ENCODE measurements around the gene SEMA5B. TPM values are rescaled to one million over a fixed set of nuclear protein-coding genes. Genes with fewer than 3 reads are reported as not detected.

Gene SEMA5B
- total and polyA plus RNA-seq, 7 donors, result 0.08 to 1.1 (median 0.43) TPM

DNA sequence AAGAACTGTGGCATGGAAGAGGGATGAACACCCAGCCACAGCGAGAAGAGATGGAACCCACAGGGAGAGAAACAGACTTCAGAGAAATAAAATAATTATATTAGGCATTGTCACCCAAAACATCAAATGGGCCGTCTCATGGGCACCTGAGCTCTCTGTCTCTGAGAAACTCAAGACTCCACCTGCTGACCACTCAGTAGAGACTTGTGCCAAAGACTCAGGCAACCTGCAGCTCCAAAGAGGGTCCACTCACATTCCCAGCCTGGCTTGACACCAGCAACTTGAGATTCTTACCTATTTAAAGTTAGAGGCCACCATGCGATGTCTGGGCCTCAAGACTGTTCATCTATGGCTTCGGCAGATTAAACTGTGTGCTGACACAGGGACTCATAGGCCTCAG lies 12.0 kb downstream of the SEMA5B start:
- DNase-seq, result no peak
- H3K27ac ChIP-seq, result no peak overlapping the region
- no peaks in the 10 kb centered on the region for H3K36me3 ChIP-seq (ENCODE audit: insufficient read depth in 1 of 2, low read depth in 1 of 2)
- TF ChIP-seq, protein P1, sequence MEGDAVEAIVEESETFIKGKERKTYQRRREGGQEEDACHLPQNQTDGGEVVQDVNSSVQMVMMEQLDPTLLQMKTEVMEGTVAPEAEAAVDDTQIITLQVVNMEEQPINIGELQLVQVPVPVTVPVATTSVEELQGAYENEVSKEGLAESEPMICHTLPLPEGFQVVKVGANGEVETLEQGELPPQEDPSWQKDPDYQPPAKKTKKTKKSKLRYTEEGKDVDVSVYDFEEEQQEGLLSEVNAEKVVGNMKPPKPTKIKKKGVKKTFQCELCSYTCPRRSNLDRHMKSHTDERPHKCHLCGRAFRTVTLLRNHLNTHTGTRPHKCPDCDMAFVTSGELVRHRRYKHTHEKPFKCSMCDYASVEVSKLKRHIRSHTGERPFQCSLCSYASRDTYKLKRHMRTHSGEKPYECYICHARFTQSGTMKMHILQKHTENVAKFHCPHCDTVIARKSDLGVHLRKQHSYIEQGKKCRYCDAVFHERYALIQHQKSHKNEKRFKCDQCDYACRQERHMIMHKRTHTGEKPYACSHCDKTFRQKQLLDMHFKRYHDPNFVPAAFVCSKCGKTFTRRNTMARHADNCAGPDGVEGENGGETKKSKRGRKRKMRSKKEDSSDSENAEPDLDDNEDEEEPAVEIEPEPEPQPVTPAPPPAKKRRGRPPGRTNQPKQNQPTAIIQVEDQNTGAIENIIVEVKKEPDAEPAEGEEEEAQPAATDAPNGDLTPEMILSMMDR (IDR thresholded peaks at IDR 0.05), result no peak
- no peak for ATAC-seq
- intact Hi-C loops (cut with DNase I), result no loop called here
- no peaks in the 10 kb centered on the region for H3K4me1 ChIP-seq
- H3K27me3 ChIP-seq (ENCODE audit: insufficient read depth in 3 of 3, low read length in 2 of 3), result peaks cover 0 to 4% (median 1%) of the 10 kb centered on the region in 3 donors
- no peaks in the 10 kb centered on the region for H3K9me3 ChIP-seq
- 78 to 99% (median 91%) methylated on average over 4 of the region's 4 CpGs for WGBS, 3 donors
- no peak overlapping the region for H3K4me3 ChIP-seq

DNA sequence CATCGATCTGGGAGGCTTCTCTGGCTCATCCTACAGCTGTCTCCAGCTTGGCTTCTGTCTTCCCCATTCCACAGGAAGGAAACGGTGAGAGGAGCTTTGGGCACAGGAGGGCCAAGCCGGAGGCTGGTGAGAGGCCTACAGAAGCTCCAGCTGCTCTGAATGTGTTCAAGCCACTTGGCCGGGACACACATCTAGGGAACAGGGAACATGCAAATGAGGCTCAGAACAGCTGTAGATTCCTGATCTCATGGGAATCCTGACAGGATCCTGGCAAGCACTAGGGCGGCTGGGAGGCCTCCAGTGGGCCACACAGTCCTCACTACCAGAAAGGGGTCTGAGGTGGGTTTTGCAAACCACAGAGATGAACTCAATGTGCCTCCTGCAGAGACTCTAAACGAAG lies 13.7 kb downstream of the SEMA5B start:
- no peak overlapping the region for H3K4me3 ChIP-seq
- 32 to 37% (median 34%) methylated on average over 6 of the region's 6 CpGs for WGBS, 3 donors
- ATAC-seq, result no peak
- DNase-seq, result no peak
- H3K27ac ChIP-seq, result no peak overlapping the region
- intact Hi-C loops (cut with DNase I), result no loop called here
- no peaks in the 10 kb centered on the region for H3K4me1 ChIP-seq
- TF ChIP-seq, protein P1 (IDR thresholded peaks at IDR 0.05), result no peak
- H3K9me3 ChIP-seq, result no peaks in the 10 kb centered on the region
- H3K27me3 ChIP-seq (ENCODE audit: insufficient read depth in 3 of 3, low read length in 2 of 3), result peaks cover 0 to 3% (median 1%) of the 10 kb centered on the region in 3 donors
- H3K36me3 ChIP-seq (ENCODE audit: insufficient read depth in 1 of 2, low read depth in 1 of 2), result no peaks in the 10 kb centered on the region

DNA sequence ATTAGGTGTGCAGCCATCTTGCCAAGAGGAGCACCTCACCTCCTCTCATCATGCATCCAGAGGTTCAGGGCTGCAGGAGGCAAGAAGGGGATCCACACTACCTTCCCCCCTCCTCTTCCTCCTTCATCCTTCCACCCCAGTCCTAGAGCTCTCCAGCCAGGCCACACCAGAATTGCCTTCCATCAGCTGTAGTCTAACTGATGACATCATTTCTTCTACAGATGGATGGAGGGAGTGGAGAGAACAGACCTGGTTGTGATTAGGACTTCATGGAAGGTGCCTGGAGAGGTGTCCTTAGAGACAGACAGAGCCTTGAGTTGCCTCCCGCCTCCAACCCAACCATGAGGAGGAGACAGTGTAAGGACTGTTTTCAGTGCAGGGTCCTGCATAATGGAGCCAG lies 14.9 kb downstream of the SEMA5B start:
- no peaks in the 10 kb centered on the region for H3K4me1 ChIP-seq
- H3K36me3 ChIP-seq (ENCODE audit: insufficient read depth in 1 of 2, low read depth in 1 of 2), result no peaks in the 10 kb centered on the region
- DNase-seq (no peak), ATAC-seq (no peak)
- H3K9me3 ChIP-seq, result no peaks in the 10 kb centered on the region
- TF ChIP-seq, protein P1 (IDR thresholded peaks at IDR 0.05), result no peak
- no peak overlapping the region for H3K4me3 ChIP-seq
- WGBS, 3 donors, result 95 to 100% (median 100%) methylated on average over 1 of the region's 1 CpG
- H3K27me3 ChIP-seq (ENCODE audit: insufficient read depth in 3 of 3, low read length in 2 of 3), result no peaks in the 10 kb centered on the region
- H3K27ac ChIP-seq, result no peak overlapping the region
- intact Hi-C loops (cut with DNase I), result no loop called here

DNA sequence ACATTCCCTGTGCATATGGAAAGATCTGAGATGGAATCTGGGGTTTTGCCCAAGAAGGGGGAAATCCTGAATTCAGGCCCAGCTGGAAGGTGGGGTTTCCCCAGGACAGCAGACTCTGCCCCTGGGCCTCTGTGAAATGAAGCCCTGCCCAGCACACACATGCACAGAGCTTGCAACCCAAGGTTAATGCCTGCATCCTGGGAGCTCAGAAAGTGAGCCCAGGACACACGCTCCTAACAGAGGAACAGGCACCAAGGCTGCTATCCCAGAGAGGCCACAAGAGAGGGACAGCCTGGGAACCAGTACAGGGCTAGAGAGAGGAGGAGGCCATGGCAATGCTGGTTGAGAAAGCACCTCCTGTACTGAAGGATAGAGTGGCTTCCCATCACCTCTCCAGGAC lies 16.1 kb downstream of the SEMA5B start:
- Histone ChIP-seq H3K36me3 (ENCODE audit: insufficient read depth in 1 of 2, low read depth in 1 of 2) (no peaks in the 10 kb centered on the region), H3K4me1 (no peaks in the 10 kb centered on the region), H3K9me3 (no peaks in the 10 kb centered on the region), H3K27me3 (ENCODE audit: insufficient read depth in 3 of 3, low read length in 2 of 3) (no peaks in the 10 kb centered on the region), H3K4me3 (no peak overlapping the region), H3K27ac (no peak overlapping the region)
- TF ChIP-seq, protein P1 (IDR thresholded peaks at IDR 0.05), result no peak
- DNase-seq (no peak), ATAC-seq (no peak)
- intact Hi-C loops (cut with DNase I), result no loop called here
- 89 to 100% (median 100%) methylated on average over 1 of the region's 1 CpG for WGBS, 3 donors

- Histone ChIP-seq H3K27me3 (ENCODE audit: insufficient read depth in 3 of 3, low read length in 2 of 3) (no peaks in the 10 kb centered on the region), H3K4me3 (no peak overlapping the region), H3K4me1 (no peaks in the 10 kb centered on the region), H3K36me3 (ENCODE audit: insufficient read depth in 1 of 2, low read depth in 1 of 2) (no peaks in the 10 kb centered on the region), H3K27ac (no peak overlapping the region), H3K9me3 (no peaks in the 10 kb centered on the region)
- no peak for ATAC-seq
- TF ChIP-seq, protein P1 (IDR thresholded peaks at IDR 0.05), result no peak
- no peak for DNase-seq
- 37 to 53% (median 48%) methylated on average over 6 of the region's 6 CpGs for WGBS, 3 donors
- intact Hi-C loops (cut with DNase I), result no loop called here
These were observed 18.7 kb downstream of the SEMA5B start for GRCh38 chr3:123008840-123009239.

Measured in psoas muscle (tissue), 8 donors.